Measurements from ENCODE around the gene EEF2K.

DNA sequence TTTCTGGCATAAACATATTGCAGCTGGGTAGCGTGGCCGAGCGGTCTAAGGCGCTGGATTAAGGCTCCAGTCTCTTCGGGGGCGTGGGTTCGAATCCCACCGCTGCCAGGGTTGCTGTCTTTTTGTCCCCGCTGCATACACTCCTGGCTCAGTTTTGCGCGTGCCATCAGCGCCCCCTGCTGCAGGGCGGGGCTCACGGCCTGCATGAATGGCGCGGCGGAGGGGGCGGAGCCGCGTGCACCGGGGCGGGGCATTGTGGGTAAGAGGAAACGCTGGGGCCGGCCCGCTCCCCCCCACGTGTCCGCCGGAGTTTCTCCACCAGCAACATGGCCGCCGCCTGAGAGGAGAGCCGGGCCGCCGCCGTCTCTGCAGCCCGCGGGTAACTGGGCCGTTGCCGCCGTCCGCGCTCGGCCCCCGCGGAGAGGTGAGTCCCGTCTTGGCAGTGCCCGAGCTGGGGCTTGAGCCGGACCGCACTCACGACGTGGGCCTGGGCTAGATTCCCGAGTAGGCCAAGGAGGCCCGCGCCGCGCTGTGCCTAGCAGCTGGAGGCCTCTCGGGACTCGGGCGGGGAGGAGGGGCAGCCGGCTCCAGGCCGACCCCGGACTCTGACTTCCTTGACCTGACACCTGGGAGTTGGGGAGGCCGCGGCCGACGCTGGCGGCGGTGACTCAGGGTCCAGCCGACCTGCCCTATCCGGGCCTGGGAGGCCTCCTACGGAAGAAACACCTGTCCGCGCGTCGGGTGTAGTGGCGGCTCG is 91.2 kb downstream of the EEF2K start, which contains the start of gene POLR3E:
- TF ChIP-seq, protein P1, sequence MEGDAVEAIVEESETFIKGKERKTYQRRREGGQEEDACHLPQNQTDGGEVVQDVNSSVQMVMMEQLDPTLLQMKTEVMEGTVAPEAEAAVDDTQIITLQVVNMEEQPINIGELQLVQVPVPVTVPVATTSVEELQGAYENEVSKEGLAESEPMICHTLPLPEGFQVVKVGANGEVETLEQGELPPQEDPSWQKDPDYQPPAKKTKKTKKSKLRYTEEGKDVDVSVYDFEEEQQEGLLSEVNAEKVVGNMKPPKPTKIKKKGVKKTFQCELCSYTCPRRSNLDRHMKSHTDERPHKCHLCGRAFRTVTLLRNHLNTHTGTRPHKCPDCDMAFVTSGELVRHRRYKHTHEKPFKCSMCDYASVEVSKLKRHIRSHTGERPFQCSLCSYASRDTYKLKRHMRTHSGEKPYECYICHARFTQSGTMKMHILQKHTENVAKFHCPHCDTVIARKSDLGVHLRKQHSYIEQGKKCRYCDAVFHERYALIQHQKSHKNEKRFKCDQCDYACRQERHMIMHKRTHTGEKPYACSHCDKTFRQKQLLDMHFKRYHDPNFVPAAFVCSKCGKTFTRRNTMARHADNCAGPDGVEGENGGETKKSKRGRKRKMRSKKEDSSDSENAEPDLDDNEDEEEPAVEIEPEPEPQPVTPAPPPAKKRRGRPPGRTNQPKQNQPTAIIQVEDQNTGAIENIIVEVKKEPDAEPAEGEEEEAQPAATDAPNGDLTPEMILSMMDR (IDR thresholded peaks at IDR 0.05; ENCODE audit: low read depth, low read length, poor library complexity, severe bottlenecking) = peak; percentile 79
- TF ChIP-seq EZH2phosphoT487 (IDR thresholded peaks at IDR 0.05; ENCODE audit: borderline replicate concordance, low read length) = no peak

Data from DOHH2 (cell line).